Osteoblast (primary cell): ENCODE results near the gene CNNM3. TPM values are rescaled to one million over a fixed set of nuclear protein-coding genes. Genes with fewer than 3 reads are reported as not detected.
"Not testable (repeated sequence)": the region's sequence is repeated elsewhere in the genome, so short reads cannot be mapped to it uniquely, and the experiment has no call there.

Experiments
- DNase-seq: peaks from one replicate; pipeline ENCODE4 v3.0.0; 2011; ENCODE audit warnings: low spot score, mixed read lengths; ENCODE audit not compliant: insufficient read length; ENCODE audit errors: missing footprints
- H2AFZ ChIP-seq: 2 replicates; pipeline ENCODE4 v1.6.0; 2011; ENCODE audit warnings: mild to moderate bottlenecking, low read length
- H3K27ac ChIP-seq: 2 replicates; pipeline ENCODE4 v1.5.1; 2011; ENCODE audit warnings: mild to moderate bottlenecking, low read depth, low read length, moderate library complexity
- H3K27me3 ChIP-seq: 2 replicates; pipeline ENCODE4 v1.6.0; 2012; ENCODE audit warnings: mild to moderate bottlenecking, control low read depth, inconsistent platforms, low read length, moderate library complexity; ENCODE audit not compliant: insufficient read depth
- H3K36me3 ChIP-seq: 2 replicates; pipeline ENCODE4 v1.5.1; 2011; ENCODE audit warnings: mild to moderate bottlenecking, low read length, control low read depth, moderate library complexity; ENCODE audit not compliant: insufficient read depth
- H3K4me1 ChIP-seq: 2 replicates; pipeline ENCODE4 v1.5.1; 2011; ENCODE audit warnings: mild to moderate bottlenecking, low read length, control low read depth, moderate library complexity; ENCODE audit not compliant: insufficient read depth
- H3K4me2 ChIP-seq: 2 replicates; pipeline ENCODE4 v1.6.0; 2011; ENCODE audit warnings: mild to moderate bottlenecking, low read length; ENCODE audit not compliant: insufficient read depth
- H3K4me3 ChIP-seq: fragments of 200-600 bp; sonication (generic); 3 replicates; pipeline ENCODE4 v1.5.1; 2012; ENCODE audit warnings: mild to moderate bottlenecking, low read length, inconsistent platforms; ENCODE audit not compliant: insufficient read depth
- H3K79me2 ChIP-seq: 2 replicates; pipeline ENCODE4 v1.6.0; 2012; ENCODE audit warnings: mild to moderate bottlenecking, low read length, control low read depth, inconsistent platforms; ENCODE audit not compliant: insufficient read depth
- H3K9me3 ChIP-seq: 2 replicates; pipeline ENCODE4 v1.5.1; 2011; ENCODE audit warnings: low read depth, low read length, control low read depth
- H4K20me1 ChIP-seq: 2 replicates; pipeline ENCODE4 v1.6.0; 2012; ENCODE audit warnings: mild to moderate bottlenecking, low read length, control low read depth; ENCODE audit not compliant: insufficient read depth
- CTCF ChIP-seq: IDR thresholded peaks from 2 replicates; pipeline ENCODE4 v1.5.1; 2011; ENCODE audit warnings: mild to moderate bottlenecking, low read depth, low read length, moderate library complexity; ENCODE audit errors: extremely low read depth
- total RNA-seq: library from RNA; depleted of rRNA; stranded (reverse); fragments of >200 nt; gene quantifications from 2 replicates; pipeline ENCODE4 v1.2.3, GENCODE V29; 2012

The CNNM3 gene
- total RNA-seq, 1 donor = 8.7 TPM

- no peak overlapping the region for H2AFZ ChIP-seq
- no peak overlapping the region for H3K27ac ChIP-seq
- H4K20me1 ChIP-seq = peaks cover 11% of the 10 kb centered on the region
- no peak for TF ChIP-seq CTCF
- no peaks in the 10 kb centered on the region for H3K9me3 ChIP-seq
- no peak for DNase-seq
- H3K4me3 ChIP-seq = no peak overlapping the region
- H3K79me2 ChIP-seq = no peaks in the 10 kb centered on the region
- H3K4me1 ChIP-seq = peaks cover 26% of the 10 kb centered on the region
- H3K27me3 ChIP-seq = no peaks in the 10 kb centered on the region
- H3K36me3 ChIP-seq = no peaks in the 10 kb centered on the region
- H3K4me2 ChIP-seq = peak overlapping the region; percentile 3
Observed at GRCh38 chr2:96788442-96789244, 27.4 kb upstream of the CNNM3 start.

GRCh38 chr2:96789245-96789617 is 26.8 kb upstream of the CNNM3 start:
- H3K27ac ChIP-seq = no peak overlapping the region
- H3K36me3 ChIP-seq = no peaks in the 10 kb centered on the region
- no peak overlapping the region for H2AFZ ChIP-seq
- H3K4me1 ChIP-seq = peaks cover 26% of the 10 kb centered on the region
- no peak for DNase-seq
- no peaks in the 10 kb centered on the region for H3K79me2 ChIP-seq
- TF ChIP-seq CTCF = no peak
- peaks cover 11% of the 10 kb centered on the region for H4K20me1 ChIP-seq
- no peaks in the 10 kb centered on the region for H3K27me3 ChIP-seq
- no peak overlapping the region for H3K4me2 ChIP-seq
- H3K9me3 ChIP-seq = no peaks in the 10 kb centered on the region
- H3K4me3 ChIP-seq = no peak overlapping the region

- peaks cover 11% of the 10 kb centered on the region for H4K20me1 ChIP-seq
- no peaks in the 10 kb centered on the region for H3K27me3 ChIP-seq
- H2AFZ ChIP-seq = no peak overlapping the region
- no peak overlapping the region for H3K4me3 ChIP-seq
- TF ChIP-seq CTCF = no peak
- H3K4me1 ChIP-seq = peaks cover 8% of the 10 kb centered on the region
- H3K36me3 ChIP-seq = no peaks in the 10 kb centered on the region
- no peak overlapping the region for H3K4me2 ChIP-seq
- H3K79me2 ChIP-seq = no peaks in the 10 kb centered on the region
- H3K27ac ChIP-seq = no peak overlapping the region
- H3K9me3 ChIP-seq = no peaks in the 10 kb centered on the region
- DNase-seq = no peak
Observed at GRCh38 chr2:96792772-96793749, 23.0 kb upstream of the CNNM3 start.

GRCh38 chr2:96795076-96795475 is 21.0 kb upstream of the CNNM3 start:
- Histone ChIP-seq H3K27ac (no peak overlapping the region), H3K4me3 (no peak overlapping the region), H3K4me1 (no peaks in the 10 kb centered on the region), H2AFZ (no peak overlapping the region), H3K36me3 (no peaks in the 10 kb centered on the region), H3K79me2 (no peaks in the 10 kb centered on the region), H4K20me1 (no peaks in the 10 kb centered on the region), H3K27me3 (no peaks in the 10 kb centered on the region), H3K4me2 (no peak overlapping the region), H3K9me3 (no peaks in the 10 kb centered on the region)
- TF ChIP-seq CTCF = no peak
- no peak for DNase-seq

GRCh38 chr2:96796497-96796896 is 19.6 kb upstream of the CNNM3 start:
- H3K9me3 ChIP-seq, H3K27ac ChIP-seq, H3K4me1 ChIP-seq, H3K36me3 ChIP-seq, H3K27me3 ChIP-seq, H4K20me1 ChIP-seq, H2AFZ ChIP-seq, H3K4me2 ChIP-seq, H3K79me2 ChIP-seq, H3K4me3 ChIP-seq, DNase-seq: not testable (repeated sequence)
